ENCODE data around the gene ANKAR. TPM values are rescaled to one million over a fixed set of nuclear protein-coding genes. Genes with fewer than 3 reads are reported as not detected.
"Not testable (repeated sequence)": the region's sequence is repeated elsewhere in the genome, so short reads cannot be mapped to it uniquely, and the experiment has no call there.

The ANKAR gene
- total and polyA plus RNA-seq, 12 donors: 2.4 to 17.2 (median 6.0) TPM

- intact Hi-C loops (cut with DNase I): no loop called here
- H3K27ac ChIP-seq: no peak overlapping the region
- H3K36me3 ChIP-seq (replicated peaks in 1 of 2): no peaks in the 10 kb centered on the region
- DNase-seq: no peak
- no peaks in the 10 kb centered on the region for H3K4me1 ChIP-seq (replicated peaks in 1 of 2)
- H3K27me3 ChIP-seq: no peaks in the 10 kb centered on the region
- TF ChIP-seq POLR2A (IDR thresholded peaks at IDR 0.05) (no peak), CTCF (IDR thresholded peaks at IDR 0.05) (no peak)
- no peak overlapping the region for H3K4me3 ChIP-seq
- no peaks in the 10 kb centered on the region for H3K9me3 ChIP-seq (replicated peaks in 1 of 3)
- WGBS, 4 donors: 91 to 98% (median 95%) methylated on average over 2 of the region's 2 CpGs
Observed at GRCh38 chr2:189641590-189641989, 32.9 kb upstream of the ANKAR start.

GRCh38 chr2:189646521-189646920 lies 27.9 kb upstream of the ANKAR start:
- Histone ChIP-seq H3K27me3 (no peaks in the 10 kb centered on the region), H3K27ac (no peak overlapping the region), H3K36me3 (replicated peaks in 1 of 2) (no peaks in the 10 kb centered on the region), H3K4me1 (replicated peaks in 1 of 2) (no peaks in the 10 kb centered on the region), H3K4me3 (no peak overlapping the region), H3K9me3 (replicated peaks in 1 of 3) (no peaks in the 10 kb centered on the region)
- DNase-seq: no peak
- intact Hi-C loops (cut with DNase I): no loop called here
- no peak for TF ChIP-seq POLR2A (IDR thresholded peaks at IDR 0.05)
- TF ChIP-seq CTCF (IDR thresholded peaks at IDR 0.05): no peak

- H3K27me3 ChIP-seq: no peaks in the 10 kb centered on the region
- intact Hi-C loops (cut with DNase I): no loop called here
- WGBS, 4 donors: 83 to 100% (median 92%) methylated on average over 1 of the region's 1 CpG
- H3K27ac ChIP-seq: no peak overlapping the region
- H3K4me3 ChIP-seq: no peak overlapping the region
- TF ChIP-seq POLR2A (IDR thresholded peaks at IDR 0.05) (no peak), CTCF (IDR thresholded peaks at IDR 0.05) (no peak)
- no peaks in the 10 kb centered on the region for H3K4me1 ChIP-seq (replicated peaks in 1 of 2)
- DNase-seq: no peak
- H3K36me3 ChIP-seq (replicated peaks in 1 of 2): no peaks in the 10 kb centered on the region
- no peaks in the 10 kb centered on the region for H3K9me3 ChIP-seq (replicated peaks in 1 of 3)
Observed at GRCh38 chr2:189648846-189649509, 25.5 kb upstream of the ANKAR start.

- no peaks in the 10 kb centered on the region for H3K9me3 ChIP-seq (replicated peaks in 1 of 3)
- DNase-seq: no peak
- H3K4me1 ChIP-seq (replicated peaks in 1 of 2): no peaks in the 10 kb centered on the region
- intact Hi-C loops (cut with DNase I): no loop called here
- TF ChIP-seq CTCF (IDR thresholded peaks at IDR 0.05) (no peak), POLR2A (IDR thresholded peaks at IDR 0.05) (no peak)
- no peaks in the 10 kb centered on the region for H3K36me3 ChIP-seq (replicated peaks in 1 of 2)
- no peaks in the 10 kb centered on the region for H3K27me3 ChIP-seq
- H3K27ac ChIP-seq: no peak overlapping the region
- no peak overlapping the region for H3K4me3 ChIP-seq
Observed at GRCh38 chr2:189651284-189651683, 23.2 kb upstream of the ANKAR start.

- intact Hi-C loops (cut with DNase I); H3K27me3 ChIP-seq; H3K9me3 ChIP-seq (replicated peaks in 1 of 3); H3K4me1 ChIP-seq (replicated peaks in 1 of 2); H3K4me3 ChIP-seq; DNase-seq; H3K36me3 ChIP-seq (replicated peaks in 1 of 2); H3K27ac ChIP-seq: not testable (repeated sequence)
- 83 to 96% (median 96%) methylated on average over 1 to 29 of the region's 29 CpGs for WGBS, 4 donors
Observed at GRCh38 chr2:189653464-189653863, 21.0 kb upstream of the ANKAR start.
